UCSD-AML1 (cell line): ENCODE measurements around the gene CAD.

Experiments
- DNase-seq: peaks from one replicate; lab custom pipeline; 2025; ENCODE audit not compliant: unreplicated experiment; lab: John Stamatoyannopoulos, UW

Gene CAD

GRCh38 chr2:27275211-27276150 lies 58.3 kb downstream of the CAD start, which contains the start of gene DNAJC5G:
Gene DNAJC5G, plus strand, starts transcription at chr2:27275433. Its CDS starts 1,296 bp downstream, at chr2:27276729.
- DNase-seq, result no peak

GRCh38 chr2:27278010-27278409 lies 60.8 kb downstream of the CAD start:
- no peak for DNase-seq

- DNase-seq, result no peak
Measured at GRCh38 chr2:27280826-27281225, 63.7 kb downstream of the CAD start.

- DNase-seq, result no peak
Measured at GRCh38 chr2:27281442-27281841, 64.3 kb downstream of the CAD start.

GRCh38 chr2:27281855-27282559 lies 64.8 kb downstream of the CAD start, which contains the start of gene TRIM54:
Gene TRIM54, plus strand, starts transcription at chr2:27282429. Its CDS starts 303 bp downstream, at chr2:27282732.
- DNase-seq, result no peak

- DNase-seq, result no peak
Measured at GRCh38 chr2:27282892-27283291, 65.7 kb downstream of the CAD start.

GRCh38 chr2:27284996-27285395 lies 67.8 kb downstream of the CAD start:
- no peak for DNase-seq

- no peak for DNase-seq
Measured at GRCh38 chr2:27285481-27285880, 68.3 kb downstream of the CAD start.

GRCh38 chr2:27288610-27289009 lies 71.4 kb downstream of the CAD start:
- no peak for DNase-seq

- DNase-seq, result no peak
Measured at GRCh38 chr2:27290549-27290948, 73.4 kb downstream of the CAD start.

GRCh38 chr2:27291865-27292264 lies 74.7 kb downstream of the CAD start:
- no peak for DNase-seq
